ENCODE data around the gene TTC9B. TPM values are rescaled to one million over a fixed set of nuclear protein-coding genes. Genes with fewer than 3 reads are reported as not detected.

The TTC9B gene
- total and polyA plus RNA-seq, 2 of the 13 experiments (the other 11 are each of a cell fraction or from before 2014, with no cell fraction given): not detected

DNA sequence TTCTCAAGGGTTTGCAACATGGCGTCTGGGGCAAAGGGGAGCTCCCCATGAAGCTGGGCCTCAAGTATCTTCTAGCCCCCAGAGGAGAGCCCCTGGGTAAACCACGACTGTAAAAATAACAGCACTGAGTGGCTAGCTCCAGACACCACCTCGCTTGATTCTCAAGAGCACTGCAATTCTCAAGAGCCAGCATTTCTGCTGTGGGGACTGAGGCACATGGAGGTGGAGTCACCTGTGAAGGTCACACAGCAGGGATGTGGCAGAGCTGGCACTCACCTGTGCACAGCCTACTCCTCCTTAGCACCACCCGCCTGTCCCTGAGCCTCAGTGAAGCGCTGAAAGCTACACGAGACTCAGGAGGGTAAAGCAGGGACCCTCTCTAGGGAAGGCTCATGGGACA lies 29.0 kb upstream of the TTC9B start:
- POLR2A ChIA-PET: no interaction called here
- H3K27me3 ChIP-seq (ENCODE audit: control insufficient read depth in 1 of 2, insufficient read depth in 2 of 2, low read length in 2 of 2): no peaks in the 10 kb centered on the region
- H4K20me1 ChIP-seq (ENCODE audit: insufficient read depth, low read length): 0 out of 2 replicates have a peak, but pooled peaks cover 5% of the 10 kb centered on the region
- no peak overlapping the region for H3K27ac ChIP-seq (ENCODE audit: extremely low read length, insufficient read depth, low read length)
- no peaks in the 10 kb centered on the region for H3K9me3 ChIP-seq (ENCODE audit: low read length)
- no peak overlapping the region for H3K9ac ChIP-seq (ENCODE audit: insufficient read depth, low read depth, low read length)
- CTCF ChIA-PET (ENCODE audit: low intra/inter-chr PET ratio, low total read pairs): no interaction called here
- 90% methylated on average over 2 of the region's 6 CpGs for WGBS (ENCODE audit: low lambda C conversion rate)
- no peak overlapping the region for H3K4me2 ChIP-seq (ENCODE audit: low read depth, low read length)
- TF ChIP-seq, protein P1, sequence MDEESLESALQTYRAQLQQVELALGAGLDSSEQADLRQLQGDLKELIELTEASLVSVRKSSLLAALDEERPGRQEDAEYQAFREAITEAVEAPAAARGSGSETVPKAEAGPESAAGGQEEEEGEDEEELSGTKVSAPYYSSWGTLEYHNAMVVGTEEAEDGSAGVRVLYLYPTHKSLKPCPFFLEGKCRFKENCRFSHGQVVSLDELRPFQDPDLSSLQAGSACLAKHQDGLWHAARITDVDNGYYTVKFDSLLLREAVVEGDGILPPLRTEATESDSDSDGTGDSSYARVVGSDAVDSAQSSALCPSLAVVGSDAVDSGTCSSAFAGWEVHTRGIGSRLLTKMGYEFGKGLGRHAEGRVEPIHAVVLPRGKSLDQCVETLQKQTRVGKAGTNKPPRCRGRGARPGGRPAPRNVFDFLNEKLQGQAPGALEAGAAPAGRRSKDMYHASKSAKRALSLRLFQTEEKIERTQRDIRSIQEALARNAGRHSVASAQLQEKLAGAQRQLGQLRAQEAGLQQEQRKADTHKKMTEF (CRISPR knock-in tag; IDR thresholded peaks at IDR 0.05): no peak
- TF ChIP-seq KDM5B (CRISPR knock-in tag; IDR thresholded peaks at IDR 0.05; ENCODE audit: borderline replicate concordance): no peak
- TF ChIP-seq ZNF678 (CRISPR knock-in tag; IDR thresholded peaks at IDR 0.05): no peak
- no peak for TF ChIP-seq MEIS1 (CRISPR knock-in tag; IDR thresholded peaks at IDR 0.05; ENCODE audit: borderline replicate concordance)
- no peak for TF ChIP-seq CSRNP1 (CRISPR knock-in tag; IDR thresholded peaks at IDR 0.05)
- no peak for TF ChIP-seq NR1H2 (CRISPR knock-in tag; IDR thresholded peaks at IDR 0.05; ENCODE audit: borderline replicate concordance, low read depth)
- H3K79me2 ChIP-seq (ENCODE audit: insufficient read depth, low read length): peaks cover 18% of the 10 kb centered on the region
- peaks cover 28% of the 10 kb centered on the region for H3K4me1 ChIP-seq (ENCODE audit: insufficient read depth, low read length)
- no peak overlapping the region for H3K4me3 ChIP-seq (replicated peaks in 1 of 3; ENCODE audit: insufficient read depth in 1 of 3, low read depth in 2 of 3, low read length in 3 of 3)
- H2AFZ ChIP-seq (ENCODE audit: low read length): no peak overlapping the region
- intact Hi-C loops (cut with micrococcal nuclease; ENCODE audit: unreplicated experiment): no loop called here
- ATAC-seq (no peak), FAIRE-seq (no peak), DNase-seq (ENCODE audit: low spot score) (no peak)
- in situ Hi-C loops (cut with HindIII; ENCODE audit: extremely low pct_ligation_motif_present, low pct_unique_long_range_greater_than_20kb): loop anchor here (5.0 kb wide), 1 partner anchor 35 kb away; no protein-coding TSS in a partner anchor
- H3K36me3 ChIP-seq (replicated peaks in 1 of 2; ENCODE audit: control insufficient read depth in 1 of 2, insufficient read depth in 2 of 2, low read length in 2 of 2): peaks cover 4 to 48% of the 10 kb centered on the region in 2 experiments; a peak in 4 of 5 replicates
- no TSS peak for BruUV-seq (replicated peaks)
